Renal cortical epithelial cell (primary cell): ENCODE results near the gene CIDEB. TPM values are rescaled to one million over a fixed set of nuclear protein-coding genes. Genes with fewer than 3 reads are reported as not detected.

Source experiments
- DNase-seq: peaks from one replicate; pipeline ENCODE4 v3.0.0-alpha.2; 2011; ENCODE audit warnings: low read depth
- total RNA-seq: library from RNA; depleted of rRNA; stranded (reverse); fragments of >200 nt; gene quantifications from 2 replicates; pipeline ENCODE4 v1.2.3, GENCODE V29; 2014

Gene CIDEB
- total RNA-seq, 1 donor from 2014 or later, result 2.8 TPM

- no peak for DNase-seq
Measured at GRCh38 chr14:24291446-24292117, 16.2 kb downstream of the CIDEB start.

GRCh38 chr14:24290746-24291145, 17.0 kb downstream of the CIDEB start:
- DNase-seq, result no peak

DNA sequence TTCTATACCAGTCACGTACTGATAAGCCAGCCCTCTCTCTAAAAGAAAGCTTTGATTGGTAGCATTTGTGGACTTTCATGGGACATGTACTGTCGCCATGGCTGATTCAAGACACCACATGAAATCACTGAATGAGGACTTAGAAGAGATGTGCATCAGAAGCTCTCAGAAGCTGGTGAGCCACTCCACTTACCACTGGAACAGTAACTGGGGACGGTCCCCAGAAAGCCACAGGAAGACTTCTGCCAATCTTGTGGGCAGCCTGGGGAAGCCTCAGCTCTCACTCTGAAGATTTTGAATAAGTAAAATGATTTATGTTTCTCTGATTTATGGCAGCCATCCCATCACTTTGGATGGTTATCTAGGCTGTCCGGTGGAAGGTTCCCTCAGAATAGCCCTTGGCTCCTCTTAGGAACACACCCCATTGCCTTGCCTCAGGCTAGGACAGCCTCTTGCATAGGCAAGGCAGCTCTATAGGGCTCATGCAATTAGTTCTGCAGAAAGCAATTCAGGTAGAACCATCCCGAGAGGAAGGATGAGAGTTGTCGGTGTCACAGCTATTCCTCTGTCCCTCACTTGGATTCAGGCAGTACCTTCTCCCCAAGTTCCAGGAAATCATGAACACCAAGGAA, 18.0 kb downstream of the CIDEB start:
- DNase-seq, result no peak

- no peak for DNase-seq
Measured at GRCh38 chr14:24286996-24287395, 20.8 kb downstream of the CIDEB start.

DNA sequence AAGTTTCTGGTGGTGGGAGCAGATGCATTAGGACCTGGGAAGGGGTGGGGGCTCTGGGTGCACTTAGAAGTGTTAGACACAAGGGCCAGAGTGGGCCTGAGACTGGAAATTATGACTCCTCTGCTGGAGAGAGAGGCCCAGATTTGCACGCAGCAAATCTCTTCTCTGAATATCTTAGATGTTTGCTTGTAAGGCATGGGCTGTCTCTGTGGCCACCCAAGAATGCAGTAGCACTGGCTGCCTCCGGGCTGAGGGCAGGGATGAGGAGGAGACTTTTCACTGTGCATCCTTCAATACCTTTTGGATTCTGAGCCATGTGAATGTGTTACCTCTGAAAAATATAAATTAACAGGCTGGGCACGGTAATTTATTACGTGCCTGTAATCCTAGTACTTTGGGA, 22.4 kb downstream of the CIDEB start:
- DNase-seq, result no peak

DNA sequence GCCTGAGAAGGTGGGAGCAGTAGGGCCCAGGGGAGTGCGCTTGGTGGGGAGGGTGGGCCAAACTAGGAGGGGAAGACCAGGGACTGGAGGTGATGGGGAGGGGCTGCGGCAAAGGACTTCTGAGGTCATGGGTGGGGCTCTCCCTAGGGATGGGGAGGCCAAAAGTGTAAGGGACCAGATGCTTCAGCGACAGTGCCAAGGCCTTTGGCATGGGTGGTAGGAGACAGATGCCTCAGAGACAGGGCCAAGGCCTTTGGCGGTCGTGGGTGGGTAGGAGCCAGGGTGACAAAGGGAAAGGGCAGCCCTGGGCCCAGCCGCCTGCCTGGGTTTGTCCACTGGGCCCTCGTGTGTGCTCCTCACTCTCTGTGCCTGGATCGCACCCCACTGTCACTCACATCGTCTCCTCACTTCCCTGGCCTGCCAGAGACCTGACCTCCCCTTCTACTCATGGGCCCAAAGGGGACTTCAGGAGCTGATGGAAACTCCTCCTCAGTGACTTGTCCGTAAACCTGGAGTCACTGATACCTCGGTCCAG, 23.2 kb downstream of the CIDEB start:
- no peak for DNase-seq

GRCh38 chr14:24283796-24284460, 23.8 kb downstream of the CIDEB start:
- DNase-seq, result no peak

GRCh38 chr14:24282736-24283135, 25.0 kb downstream of the CIDEB start:
- no peak for DNase-seq

GRCh38 chr14:24281636-24282035, 26.1 kb downstream of the CIDEB start:
- DNase-seq, result no peak

DNA sequence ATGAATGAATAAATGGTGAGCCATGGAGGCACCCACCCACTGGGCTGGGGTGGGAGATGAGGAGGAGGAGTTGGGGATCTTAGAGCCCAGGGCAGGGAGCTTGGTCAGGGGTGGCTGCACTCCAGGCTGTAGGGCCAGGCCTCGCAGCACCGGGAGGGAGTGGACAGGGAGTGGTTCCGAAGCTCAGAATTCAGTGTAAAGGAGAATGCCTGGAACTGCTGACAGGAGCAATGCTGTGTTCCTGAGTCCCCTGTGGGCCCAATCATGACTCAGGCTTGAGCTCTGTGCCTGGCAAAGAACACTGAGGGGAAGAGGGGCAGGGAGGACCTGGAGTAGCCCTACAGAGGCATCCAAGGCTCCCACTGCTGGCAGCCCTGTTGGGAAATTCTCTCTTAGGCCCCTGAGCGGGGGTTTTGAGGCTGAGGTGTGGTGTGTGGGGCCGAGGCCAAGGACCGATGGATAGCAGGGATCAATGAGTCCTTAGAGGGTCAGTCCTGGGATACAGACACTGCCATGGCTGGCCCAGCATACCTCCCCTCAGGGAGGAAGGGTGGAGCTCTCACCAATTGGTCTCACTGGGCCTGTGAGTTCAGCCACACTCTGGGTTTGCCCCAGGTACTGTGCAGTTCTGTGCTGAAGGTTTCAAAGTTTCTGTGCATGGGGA, 26.8 kb downstream of the CIDEB start:
- DNase-seq, result peak; percentile 11

- peak; percentile 25 for DNase-seq
Measured at GRCh38 chr14:24279301-24280186, 28.2 kb downstream of the CIDEB start.

DNA sequence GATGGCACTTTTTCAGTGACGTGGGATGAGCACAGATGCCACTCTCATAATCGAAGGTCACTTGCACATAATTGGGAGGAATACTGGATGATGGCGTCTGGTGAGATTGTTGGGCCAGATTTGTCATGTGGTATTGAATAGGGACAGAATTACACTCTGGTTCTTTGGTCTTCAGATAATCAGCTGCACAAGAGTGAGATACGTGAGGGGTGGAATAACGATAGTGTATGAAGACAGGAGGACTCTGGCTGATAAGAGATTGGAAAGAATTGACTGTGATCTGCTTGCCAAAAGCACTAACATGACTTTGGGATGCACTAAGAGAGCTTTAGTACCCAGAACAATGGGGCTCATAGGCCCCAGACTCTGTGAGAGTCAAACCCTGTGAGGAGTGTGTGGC, 29.4 kb downstream of the CIDEB start:
- DNase-seq, result no peak

GRCh38 chr14:24277606-24278321, 30.0 kb downstream of the CIDEB start:
- DNase-seq, result no peak

GRCh38 chr14:24277071-24277470, 30.7 kb downstream of the CIDEB start:
- DNase-seq, result no peak

DNA sequence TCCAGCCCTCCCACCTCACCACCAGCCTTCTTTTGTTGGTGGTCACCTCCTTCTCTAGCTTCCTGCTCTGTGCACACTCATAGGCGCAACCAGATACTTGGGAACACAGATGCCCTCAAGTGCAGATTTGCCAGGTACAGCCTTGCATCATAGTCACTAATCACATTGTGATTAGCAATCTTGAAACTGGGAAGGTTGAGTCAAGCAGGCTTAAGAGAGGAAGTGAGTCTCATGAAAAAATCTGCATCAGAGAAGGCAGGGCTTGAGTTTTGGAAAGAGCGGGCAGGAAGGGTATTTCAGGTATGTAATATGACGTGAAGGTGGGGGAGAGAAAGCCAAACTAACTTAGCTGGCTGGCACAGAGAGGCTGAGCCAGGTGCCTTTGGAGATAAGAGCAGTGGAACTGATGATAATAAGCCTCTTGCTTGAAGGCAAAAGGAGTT, 33.7 kb downstream of the CIDEB start:
- DNase-seq, result peak; percentile 80

DNA sequence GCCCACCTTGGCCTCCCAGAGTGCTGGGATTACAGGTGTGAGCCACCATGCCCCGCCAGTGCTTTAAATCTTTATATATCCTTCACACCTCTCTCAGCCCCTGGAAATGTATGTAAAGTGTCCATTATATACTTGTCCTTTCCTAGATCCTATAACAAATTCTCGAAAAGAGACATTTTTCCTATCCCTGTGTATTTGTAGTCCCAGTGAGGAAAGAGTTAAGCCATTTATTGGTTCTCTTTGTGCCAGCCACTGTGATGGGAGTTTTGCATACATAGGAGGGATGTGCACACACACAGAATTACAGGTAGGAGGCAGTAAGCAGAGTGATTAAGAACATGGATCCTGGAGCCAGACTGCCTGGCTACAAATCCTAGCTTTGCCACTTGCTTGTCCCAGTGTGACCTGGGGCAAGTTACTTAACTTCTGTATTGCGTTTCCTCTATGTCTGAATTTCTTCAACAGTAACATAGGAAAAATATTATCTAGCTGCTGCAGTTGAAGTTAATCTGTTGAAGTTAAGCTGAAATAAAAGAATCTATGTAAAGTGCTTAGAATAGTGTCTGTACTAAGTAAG, 34.3 kb downstream of the CIDEB start:
- DNase-seq, result peak; percentile 25

GRCh38 chr14:24272467-24272866, 35.3 kb downstream of the CIDEB start:
- no peak for DNase-seq

GRCh38 chr14:24271834-24272263, 35.9 kb downstream of the CIDEB start:
- no peak for DNase-seq

DNA sequence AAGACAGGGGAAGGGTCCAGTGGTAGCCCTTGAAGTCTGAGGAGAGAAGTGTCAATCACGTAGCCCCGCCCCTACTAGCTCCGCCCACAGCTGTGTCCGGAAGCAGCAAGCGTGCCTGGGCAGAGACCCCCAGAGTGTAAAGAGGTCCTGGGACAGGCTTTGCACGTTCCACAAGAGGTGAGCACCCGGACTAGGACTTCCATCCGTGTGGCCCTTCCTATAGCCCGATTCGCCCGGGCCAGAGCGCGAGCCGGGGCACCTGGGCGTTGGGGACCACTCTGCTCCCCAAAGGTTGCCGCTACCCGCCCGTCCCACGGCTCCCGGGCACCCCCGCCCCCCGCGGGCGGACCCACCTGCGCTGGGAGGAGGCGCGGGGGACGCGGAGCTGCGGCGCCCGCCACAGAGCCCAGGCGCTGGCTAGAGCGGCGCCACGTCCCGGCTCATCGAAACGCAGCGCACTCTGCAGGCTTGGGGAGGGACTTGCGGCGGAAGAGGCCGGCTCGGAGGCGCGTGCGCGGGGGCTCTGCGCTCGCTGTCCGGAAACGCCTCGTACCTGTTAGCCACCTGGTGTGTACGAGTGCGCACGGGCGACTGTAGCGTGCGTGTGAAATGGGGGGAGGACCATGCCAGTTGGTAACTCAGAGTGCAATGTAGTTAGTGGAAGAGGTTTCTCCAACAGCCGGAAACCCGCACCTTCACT, 36.5 kb downstream of the CIDEB start, which contains the start of gene RABGGTA:
Gene RABGGTA, minus strand, starts transcription at position 464 of the 700 bp plus-strand sequence. CDS start 482 bp downstream, outside the sequence.
- peak; percentile 58 for DNase-seq
